DMS53 (cell line): Measurements from ENCODE around the gene MGAT4B.
A peak's percentile ranks its signal among the peaks of the same experiment; 100 is the strongest.

Source experiments
- DNase-seq: peaks from one replicate; lab custom pipeline; 2025; lab: John Stamatoyannopoulos, UW

MGAT4B gene

GRCh38 chr5:179825655-179826182, 19.1 kb upstream of the MGAT4B start:
- DNase-seq: peak; percentile 31

DNA sequence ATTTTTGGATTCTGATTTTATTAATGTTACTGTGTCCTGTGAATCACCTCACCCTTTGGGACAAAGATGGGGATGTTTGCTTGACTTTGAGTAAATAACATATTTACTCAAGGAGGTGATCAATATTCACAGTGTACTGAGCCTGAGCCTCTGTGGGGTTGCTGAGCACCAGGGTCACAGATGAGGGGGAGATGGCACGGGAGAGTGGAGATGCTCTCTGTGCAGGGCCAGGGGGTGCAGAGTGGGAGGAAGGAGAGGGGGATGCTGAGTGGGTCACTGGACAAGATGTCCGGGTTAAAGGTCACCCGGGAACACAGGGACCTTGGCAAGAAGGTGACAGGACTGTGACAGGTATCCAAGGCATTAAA, 18.1 kb upstream of the MGAT4B start:
- no peak for DNase-seq

GRCh38 chr5:179823937-179824744, 17.5 kb upstream of the MGAT4B start:
- no peak for DNase-seq

- no peak for DNase-seq
Measured at GRCh38 chr5:179822444-179822990, 15.9 kb upstream of the MGAT4B start.

DNA sequence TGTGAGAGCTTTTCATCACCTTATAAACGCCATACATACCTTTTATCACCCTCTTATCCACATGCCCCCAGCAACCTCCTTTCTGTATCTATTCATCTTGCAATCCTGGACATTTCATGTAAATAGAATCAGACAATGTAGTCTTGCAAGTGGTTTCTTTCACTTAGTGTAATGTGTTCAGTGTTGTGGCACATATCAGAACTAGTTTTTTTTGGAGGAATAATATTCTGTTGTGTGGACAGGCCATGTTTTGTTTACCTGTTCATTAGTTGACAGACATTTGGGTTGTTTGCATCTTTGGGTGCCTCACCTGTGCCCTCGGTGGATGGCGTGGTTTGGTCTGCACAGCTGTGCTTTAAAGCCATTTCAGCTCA, 15.4 kb upstream of the MGAT4B start:
- DNase-seq: no peak

DNA sequence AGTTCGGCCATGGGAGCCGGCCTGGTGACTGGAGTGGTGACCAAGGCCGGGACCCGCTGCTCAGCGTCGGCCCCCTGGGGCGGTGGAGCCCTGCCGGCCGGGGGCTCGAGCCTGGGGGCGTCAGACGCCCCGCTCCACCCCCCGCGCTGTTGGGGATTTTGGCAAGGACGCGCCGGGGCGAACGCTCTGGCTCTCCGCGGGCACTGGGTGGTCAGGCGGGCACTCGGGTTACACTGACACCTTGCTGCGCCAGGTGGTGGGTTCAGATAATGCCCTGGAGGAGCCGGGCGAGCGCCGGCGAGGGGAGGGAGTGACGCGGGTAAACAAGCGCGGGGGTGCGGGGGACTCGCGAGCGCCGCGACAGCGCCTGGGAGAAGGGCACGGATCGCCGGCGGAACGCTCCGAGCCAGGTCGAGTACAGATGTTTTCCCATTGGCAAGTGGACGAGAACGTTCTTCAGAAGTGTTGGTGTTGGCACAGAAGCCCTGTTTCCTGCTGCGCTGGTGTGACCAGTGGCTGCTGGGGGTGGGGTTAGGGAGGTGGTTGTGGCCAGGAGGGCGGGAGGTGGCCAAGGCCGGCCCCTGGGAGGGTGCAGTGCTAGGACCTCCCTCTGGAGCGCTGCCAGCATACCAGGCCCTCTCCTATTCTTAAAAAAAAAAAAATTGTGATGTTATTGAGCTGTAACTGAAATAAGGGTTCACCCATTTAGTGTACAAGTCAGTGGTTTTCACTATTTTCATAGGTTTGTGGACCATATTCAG, 14.8 kb upstream of the MGAT4B start:
- DNase-seq: peak; percentile 96

- peak; percentile 92 for DNase-seq
Measured at GRCh38 chr5:179820483-179821297, 14.0 kb upstream of the MGAT4B start, which contains the start of gene SQSTM1. SQSTM1 (plus strand) TSS chr5:179820905; CDS start chr5:179820937, 32 bp downstream.

- DNase-seq: peak; percentile 65
Measured at GRCh38 chr5:179820127-179820482, 13.4 kb upstream of the MGAT4B start.

DNA sequence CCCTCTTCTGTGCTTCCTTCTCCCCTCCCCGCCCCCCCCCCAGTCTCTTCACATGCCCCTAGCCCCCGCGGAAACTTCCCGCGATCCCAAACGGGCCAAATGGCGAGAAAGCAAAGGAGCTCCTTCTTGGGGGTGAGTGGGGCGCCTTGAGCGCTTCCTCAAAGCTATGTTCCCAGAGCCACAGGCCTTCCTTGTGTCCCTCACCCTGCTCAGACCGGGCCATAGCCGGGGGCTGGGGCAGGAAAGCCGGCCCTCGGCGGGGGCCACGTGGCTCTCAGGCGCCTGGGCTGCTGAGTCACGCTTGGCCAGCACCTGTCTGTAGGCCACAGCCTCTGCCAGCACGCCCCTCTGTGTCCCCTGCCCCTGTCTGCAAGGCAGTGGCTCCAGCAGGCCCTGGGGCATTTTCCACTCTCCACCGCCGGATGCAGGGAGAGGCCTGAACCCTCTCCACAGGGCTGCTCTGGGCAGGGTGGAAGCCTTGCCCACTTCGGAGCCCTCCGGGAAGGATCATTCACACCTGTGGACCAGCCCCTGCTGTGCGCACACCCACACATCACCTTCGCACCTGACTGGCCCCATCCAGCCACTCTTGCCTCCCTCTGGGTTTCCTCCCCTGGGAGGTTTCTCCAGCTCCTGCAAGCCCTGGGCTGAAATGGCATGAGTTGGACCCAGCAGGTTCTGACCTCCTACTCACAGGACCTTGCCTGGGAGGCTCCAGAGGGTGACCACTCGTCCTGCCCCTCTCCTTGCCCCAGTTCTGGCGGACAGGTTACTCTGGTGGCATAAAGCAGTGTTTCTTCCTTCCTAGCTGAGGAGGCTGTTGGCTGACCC, 12.8 kb upstream of the MGAT4B start:
- DNase-seq: peak; percentile 92

DNA sequence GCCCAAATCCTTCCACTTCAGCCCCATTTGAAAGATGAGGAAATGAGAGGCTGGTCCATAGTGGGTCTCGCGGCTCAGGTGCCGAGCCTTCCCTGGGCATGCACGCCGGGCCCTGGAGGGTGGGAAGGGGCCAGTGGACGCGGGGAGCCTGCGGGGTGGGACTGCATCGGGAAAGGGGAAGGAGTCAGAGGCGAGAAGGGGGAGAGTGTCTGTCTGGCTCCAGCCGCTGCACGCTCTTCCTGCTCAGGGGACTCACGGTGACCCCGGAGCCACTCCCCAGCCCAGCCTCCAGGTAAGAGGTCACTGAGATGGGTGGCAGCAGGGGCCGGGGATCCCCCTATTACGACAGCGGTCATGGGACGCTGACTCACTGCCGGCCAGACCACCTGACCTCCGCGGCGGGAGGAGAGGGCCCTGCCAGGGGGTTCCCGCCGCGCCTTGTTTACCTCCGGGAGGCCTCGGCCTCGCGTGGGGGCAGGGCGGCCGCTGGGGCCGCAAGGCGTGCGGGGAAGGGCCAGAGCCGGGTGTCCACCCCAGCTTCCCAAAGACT, 12.2 kb upstream of the MGAT4B start:
- DNase-seq: peak; percentile 97

DNA sequence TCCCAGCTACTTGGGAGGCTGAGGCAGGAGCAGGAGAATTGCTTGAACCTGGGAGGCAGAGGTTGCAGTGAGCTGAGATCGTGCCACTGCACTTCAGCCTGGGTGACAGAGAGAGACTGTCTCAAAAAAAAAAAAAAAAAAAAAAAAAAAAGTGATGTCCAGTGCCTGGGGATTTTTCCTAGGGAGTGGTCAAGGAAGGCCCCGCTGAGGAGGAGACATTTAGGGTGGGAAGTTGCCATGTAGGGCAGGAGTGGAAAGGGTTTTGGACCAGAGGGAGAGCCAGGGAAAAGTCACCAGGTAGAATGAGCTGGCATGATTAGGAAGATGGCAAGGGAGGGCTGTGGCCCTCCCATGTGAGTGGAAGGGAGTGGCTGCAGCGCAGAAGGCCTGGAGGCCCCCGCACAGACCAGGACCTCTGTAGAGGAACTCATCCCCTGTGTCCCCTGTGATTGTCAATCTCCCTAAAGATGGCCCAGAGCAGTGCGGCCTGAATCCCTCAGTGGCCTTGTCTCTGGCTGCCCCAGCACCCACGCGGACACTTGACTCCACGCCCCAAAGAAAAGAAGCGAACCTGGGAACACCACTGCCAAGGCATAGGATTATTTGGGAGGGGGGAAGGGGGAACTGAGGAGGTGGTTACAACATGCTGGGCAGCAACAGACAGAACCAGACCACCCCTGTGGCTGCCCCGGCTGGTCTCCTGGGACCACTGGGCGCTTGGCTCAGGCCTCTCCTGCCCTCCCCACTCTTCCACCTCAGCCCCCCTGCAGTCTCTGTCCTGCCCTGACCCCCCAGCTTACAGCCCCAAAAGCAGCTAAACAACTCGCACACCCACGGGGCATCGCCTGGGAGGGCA, 11.5 kb upstream of the MGAT4B start:
- DNase-seq: peak; percentile 59

- no peak for DNase-seq
Measured at GRCh38 chr5:179817470-179817840, 10.8 kb upstream of the MGAT4B start.

- DNase-seq: peak; percentile 69
Measured at GRCh38 chr5:179816796-179817469, 10.3 kb upstream of the MGAT4B start.

- no peak for DNase-seq
Measured at GRCh38 chr5:179816401-179816795, 9.7 kb upstream of the MGAT4B start.

DNA sequence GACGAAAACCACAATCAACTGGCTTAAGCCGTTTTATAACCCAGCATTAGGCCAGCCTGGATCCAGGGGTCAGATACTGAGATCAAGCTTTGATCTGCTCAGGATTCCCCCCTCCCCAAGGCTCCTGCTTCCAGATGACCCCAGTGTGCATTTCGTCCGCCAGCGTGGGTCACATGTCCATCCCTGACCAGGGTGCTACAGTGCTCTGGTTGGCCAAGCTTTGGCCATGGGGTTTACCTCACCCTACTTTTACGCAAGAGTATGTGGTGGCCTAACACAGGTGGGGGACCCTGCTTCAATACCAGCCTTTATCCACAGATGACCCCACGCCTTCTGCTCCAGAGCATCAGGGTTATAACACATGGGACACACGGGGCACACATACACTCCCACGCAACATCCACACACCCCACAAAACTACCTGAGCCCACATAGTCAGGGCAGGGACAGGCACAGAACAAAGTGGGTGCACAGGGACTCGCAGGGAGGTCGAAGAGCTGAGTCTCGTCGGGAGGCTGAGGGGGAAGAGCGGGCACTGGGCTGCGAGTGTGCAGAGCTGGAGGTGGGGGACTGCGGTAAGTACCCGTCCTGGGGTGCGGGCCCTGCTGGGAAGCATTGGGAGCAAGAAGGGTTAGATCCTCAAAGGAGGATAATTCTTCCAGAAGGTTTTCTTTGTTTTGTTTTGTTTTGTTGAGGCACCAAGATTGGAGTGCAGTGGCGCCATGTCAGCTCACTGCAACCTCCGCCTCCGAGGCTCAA, 9.0 kb upstream of the MGAT4B start:
- no peak for DNase-seq

DNA sequence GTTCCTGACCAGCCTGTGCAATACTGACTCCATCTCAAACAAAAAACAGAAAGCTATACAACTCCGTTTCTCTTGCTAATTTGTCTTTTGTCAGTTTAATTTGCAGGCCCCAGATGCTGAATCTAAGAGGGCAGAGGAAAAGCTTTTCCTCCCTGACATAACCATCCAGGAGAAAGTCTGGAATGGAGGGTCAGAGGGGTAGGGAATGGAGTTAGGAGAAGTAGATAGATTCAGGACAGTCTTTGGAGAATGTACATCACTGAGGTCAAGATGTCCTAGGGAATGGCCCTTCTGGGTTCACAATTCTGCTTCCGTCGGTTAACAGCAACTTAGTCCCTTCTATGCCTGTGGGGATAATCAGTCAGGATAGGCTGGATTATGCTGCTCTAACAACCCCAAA, 7.4 kb upstream of the MGAT4B start:
- no peak for DNase-seq

DNA sequence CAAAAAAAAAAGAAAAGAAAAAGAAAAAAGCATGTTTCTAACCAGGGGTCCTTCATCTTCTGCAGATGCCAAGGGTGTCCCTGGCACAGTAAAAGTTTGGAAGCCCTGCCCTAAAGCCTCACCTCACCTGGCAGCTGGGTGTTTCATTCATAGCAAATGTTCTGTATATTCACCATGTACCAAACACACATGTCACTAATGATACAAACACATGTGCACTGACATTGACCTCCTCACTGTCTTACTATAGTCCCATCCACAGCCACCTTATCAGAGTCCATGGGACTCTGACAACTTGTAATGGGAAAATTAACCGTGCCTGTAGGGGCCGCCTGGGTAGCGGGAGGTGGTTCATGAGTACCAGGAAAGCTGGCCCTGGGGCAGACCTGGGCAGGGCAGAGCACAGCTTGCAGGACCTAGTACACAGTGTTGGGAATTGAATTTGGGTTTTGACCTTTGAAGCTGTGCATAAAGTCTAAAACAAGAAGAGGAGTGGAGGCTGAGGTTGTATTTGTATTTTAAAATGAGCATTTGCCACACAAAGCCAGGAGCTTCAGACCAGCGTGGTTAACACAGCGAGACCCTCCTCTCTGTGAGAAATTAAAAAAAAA, 6.4 kb upstream of the MGAT4B start:
- DNase-seq: no peak
